HCT116 (cell line): Measurements from ENCODE around the gene NOS1. TPM values are rescaled to one million over a fixed set of nuclear protein-coding genes. Genes with fewer than 3 reads are reported as not detected.

Experiments
- ATAC-seq: fragments of 200-7000 bp; cut with Tn5 transposase; 2 replicates; pipeline ENCODE4 v1.9.1; 2020; ENCODE audit warnings: mild to moderate bottlenecking, moderate library complexity
- BruUV-seq: library from RNA; stranded (reverse); fragments of 400-500 nt; replicated peaks from 2 replicates; lab custom pipeline; 2021; lab: Mats Ljungman, UMichigan
- CTCF ChIA-PET: fragments of 300-600 bp; sonication (Branson Sonifier 250); formaldehyde crosslinking; loops from one replicate; lab custom pipeline; 2021; ENCODE audit warnings: antibody characterized with exemption; lab: Charles Lee
- POLR2A ChIA-PET: fragments of 300-600, 350-600 bp; sonication (Branson Sonifier 250); formaldehyde crosslinking; loops from one replicate; lab custom pipeline; 2021; ENCODE audit warnings: antibody characterized with exemption; lab: Charles Lee
- RAD21 ChIA-PET, 2 experiments: fragments of 300-600 bp; sonication (Branson Sonifier 250); formaldehyde crosslinking; loops; one replicate each; lab custom pipeline; 2023; ENCODE audit warnings: low total read pairs in 2 of 2; ENCODE audit not compliant: uncharacterized antibody in 2 of 2, unreplicated experiment in 2 of 2, low non-redundant PET in 1 of 2; lab: Charles Lee
- DNase-seq: peaks from one replicate; pipeline ENCODE4 v3.0.0-alpha.2; 2010; ENCODE audit warnings: low read depth, low spot score
- H2AFZ ChIP-seq: fragments of 200-600 bp; shearing (Covaris generic), sonication (generic); 2 replicates; pipeline ENCODE4 v1.6.1; 2017; ENCODE audit warnings: low read depth, mixed run types, mixed read lengths, antibody characterized with exemption, low read length; ENCODE audit not compliant: poor library complexity, severe bottlenecking
- H3K27ac ChIP-seq: 2 replicates; pipeline ENCODE4 v1.5.1; 2012; ENCODE audit warnings: low read depth, low read length
- H3K27me3 ChIP-seq: fragments of 200-600 bp; sonication (generic); 2 replicates; pipeline ENCODE4 v1.6.1; 2016; ENCODE audit warnings: mixed run types, low read length, mixed read lengths; ENCODE audit not compliant: insufficient read depth
- H3K36me3 ChIP-seq, 2 experiments: fragments of 200-500 bp in 1 of 2; fragments of 200-600 bp in 1 of 2; sonication (Bioruptor generic) in 1 of 2; sonication (generic) in 1 of 2; 2 replicates each; pipeline versions ENCODE4 v1.5.1 to v1.6.1; 2014 to 2016; ENCODE audit warnings: low read length in 2 of 2, inconsistent platforms in 1 of 2, mixed read lengths in 1 of 2, mixed run types in 1 of 2; ENCODE audit not compliant: insufficient read depth in 2 of 2, control insufficient read depth in 1 of 2
- H3K4me1 ChIP-seq, 2 experiments: fragments of 200-600 bp in 1 of 2; sonication (generic) in 1 of 2; 2 replicates each; pipeline versions ENCODE4 v1.5.1 to v1.6.1; 2012 to 2017; ENCODE audit warnings: low read length in 2 of 2, inconsistent platforms in 1 of 2, mild to moderate bottlenecking in 1 of 2, mixed read lengths in 1 of 2, mixed run types in 1 of 2, moderate library complexity in 1 of 2; ENCODE audit not compliant: insufficient read depth in 2 of 2, control insufficient read depth in 1 of 2
- H3K4me2 ChIP-seq: fragments of 200-600 bp; sonication (generic); 2 replicates; pipeline ENCODE4 v1.6.1; 2017; ENCODE audit warnings: mixed run types, low read length, mixed read lengths
- H3K4me3 ChIP-seq, 2 experiments: fragments of 200-600 bp in 1 of 2; sonication (generic) in 1 of 2; replicated peaks in 1 of 2; 2 replicates each; pipeline ENCODE4 v1.5.1; 2011 to 2016; ENCODE audit warnings: low read length in 2 of 2, control low read depth in 1 of 2, low read depth in 1 of 2, mild to moderate bottlenecking in 1 of 2, mixed read lengths in 1 of 2, mixed run types in 1 of 2
- H3K79me2 ChIP-seq: fragments of 200-600 bp; sonication (generic); 2 replicates; pipeline ENCODE4 v1.6.1; 2017; ENCODE audit warnings: mild to moderate bottlenecking, mixed run types, low read length, moderate library complexity, mixed read lengths; ENCODE audit not compliant: insufficient read depth
- H3K9ac ChIP-seq: fragments of 200-600 bp; sonication (generic); 2 replicates; pipeline ENCODE4 v1.6.1; 2016; ENCODE audit warnings: low read length, mixed read lengths
- H3K9me2 ChIP-seq: fragments of 200-600 bp; sonication (generic), shearing (Covaris generic); 2 replicates; pipeline ENCODE4 v1.6.1; 2017; ENCODE audit warnings: mixed run types, mild to moderate bottlenecking, moderate library complexity; ENCODE audit not compliant: insufficient read depth
- H3K9me3 ChIP-seq, 2 experiments: fragments of 200-500 bp in 1 of 2; fragments of 200-600 bp in 1 of 2; sonication (Bioruptor generic) in 1 of 2; sonication (generic) in 1 of 2; 2 replicates each; pipeline ENCODE4 v1.6.1; 2014 to 2017; ENCODE audit warnings: low read length in 2 of 2, mixed read lengths in 2 of 2, inconsistent platforms in 1 of 2, low read depth in 1 of 2, mild to moderate bottlenecking in 1 of 2, mixed run types in 1 of 2, moderate library complexity in 1 of 2; ENCODE audit not compliant: control insufficient read depth in 1 of 2, insufficient read depth in 1 of 2
- H4K20me1 ChIP-seq: fragments of 200-600 bp; sonication (generic), shearing (Covaris generic); 2 replicates; pipeline ENCODE4 v1.6.1; 2017; ENCODE audit warnings: mixed run types, mild to moderate bottlenecking, moderate library complexity; ENCODE audit not compliant: insufficient read depth
- ATF3 ChIP-seq: IDR thresholded peaks from 2 replicates; pipeline ENCODE4 v1.6.1; 2012
- CBX3 ChIP-seq: IDR thresholded peaks from 2 replicates; pipeline ENCODE4 v1.6.1; 2012; ENCODE audit warnings: low read depth
- CEBPB ChIP-seq: IDR thresholded peaks from 2 replicates; pipeline ENCODE4 v1.6.1; 2012; ENCODE audit warnings: low read depth
- ELF1 ChIP-seq: IDR thresholded peaks from 2 replicates; pipeline ENCODE4 v1.6.1; 2012; ENCODE audit warnings: low read depth, borderline replicate concordance
- EZH2phosphoT487 ChIP-seq: fragments of 200-600 bp; IDR thresholded peaks from 2 replicates; pipeline ENCODE4 v1.6.1; 2018; ENCODE audit warnings: antibody characterized with exemption, borderline replicate concordance
- FOSL1 ChIP-seq: IDR thresholded peaks from 2 replicates; pipeline ENCODE4 v1.6.1; 2012; ENCODE audit warnings: low read depth
- JUND ChIP-seq: IDR thresholded peaks from 2 replicates; pipeline ENCODE4 v1.6.1; 2012
- MAX ChIP-seq: IDR thresholded peaks from 2 replicates; pipeline ENCODE4 v1.6.1; 2012
- POLR2A ChIP-seq: IDR thresholded peaks from 2 replicates; pipeline ENCODE4 v1.7.0; 2011; ENCODE audit warnings: borderline replicate concordance; ENCODE audit not compliant: insufficient read depth, insufficient read length; ENCODE audit errors: extremely low read depth
- POLR2AphosphoS5 ChIP-seq: IDR thresholded peaks from 2 replicates; pipeline ENCODE4 v1.6.1; 2011; ENCODE audit warnings: mild to moderate bottlenecking, low read depth, low read length, moderate library complexity
- REST ChIP-seq: IDR thresholded peaks from 2 replicates; pipeline ENCODE4 v1.6.1; 2012; ENCODE audit warnings: low read depth
- SP1 ChIP-seq: IDR thresholded peaks from 2 replicates; pipeline ENCODE4 v1.6.1; 2012; ENCODE audit warnings: low read depth
- SRF ChIP-seq: IDR thresholded peaks from 2 replicates; pipeline ENCODE4 v1.6.1; 2012; ENCODE audit warnings: low read depth
- TCF7L2 ChIP-seq: IDR thresholded peaks from 2 replicates; pipeline ENCODE4 v1.7.0; 2011; ENCODE audit warnings: borderline replicate concordance, inconsistent platforms; ENCODE audit not compliant: insufficient read depth, insufficient read length; ENCODE audit errors: extremely low read depth
- YY1 ChIP-seq: IDR thresholded peaks from 2 replicates; pipeline ENCODE4 v1.6.1; 2011; ENCODE audit warnings: low read length, low read depth, moderate library complexity, mild to moderate bottlenecking; ENCODE audit not compliant: insufficient replicate concordance; ENCODE audit errors: extremely low read depth
- ZFX ChIP-seq: fragments of 450-650 bp; IDR thresholded peaks from 2 replicates; pipeline ENCODE4 v1.6.1; 2017
- ZNF274 ChIP-seq: fragments of 200-500 bp; sonication (Bioruptor generic); IDR thresholded peaks from 2 replicates; pipeline ENCODE4 v1.6.1; 2014; ENCODE audit warnings: mild to moderate bottlenecking, low read depth, low read length, inconsistent platforms
- intact Hi-C: fragments of 100-400 bp; cut with micrococcal nuclease; formaldehyde crosslinking; loops from 2 replicates; pipeline ENCODE4 v1.10.0; 2022
- total RNA-seq: library from RNA; stranded (reverse); gene quantifications from one replicate; pipeline ENCODE4 v1.2.1, GENCODE V29; 2021; ENCODE audit not compliant: unreplicated experiment
- TF ChIP-seq, protein P1 (sequence below): IDR thresholded peaks from 2 replicates; pipeline ENCODE4 v1.6.1; 2011; ENCODE audit warnings: mild to moderate bottlenecking, low read length, moderate library complexity; ENCODE audit not compliant: insufficient replicate concordance; ENCODE audit errors: extremely low read depth
- TF ChIP-seq, protein P2 (sequence below), 3 experiments: fragments of 200-600 bp in 1 of 3; sonication (generic) in 1 of 3; IDR thresholded peaks in 2 of 3; conservative IDR thresholded peaks in 1 of 3; 2 replicates each; pipeline ENCODE4 v1.5.1; 2012 to 2017; ENCODE audit warnings: low read depth in 2 of 3, low read length in 2 of 3, antibody characterized with exemption in 1 of 3, borderline replicate concordance in 1 of 3, control low read depth in 1 of 3, mild to moderate bottlenecking in 1 of 3, mixed read lengths in 1 of 3, mixed run types in 1 of 3, moderate library complexity in 1 of 3; ENCODE audit not compliant: insufficient read depth in 1 of 3

Gene NOS1
- total RNA-seq, 1 experiment from 2014 or later = 0.22 TPM

DNA sequence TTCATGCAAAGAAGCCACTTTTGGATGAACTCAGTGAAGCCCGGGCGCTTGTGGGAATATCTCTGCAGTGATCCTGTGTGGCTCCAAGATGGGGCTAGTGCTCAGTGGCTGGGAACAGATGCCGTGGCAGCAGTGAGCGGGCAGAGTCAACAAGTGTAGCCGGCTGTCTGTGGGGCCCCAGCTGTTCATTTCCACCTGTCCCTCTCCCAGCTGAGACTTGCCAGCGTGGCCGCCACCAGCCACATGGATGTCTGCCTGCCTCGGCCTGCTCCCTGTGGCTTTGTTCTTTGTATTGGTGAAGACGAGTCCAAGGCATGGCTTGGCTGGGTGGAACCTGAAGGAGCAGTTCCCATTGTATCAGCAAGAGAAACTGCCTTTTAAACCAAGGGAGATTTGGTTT, 77.3 kb downstream of the NOS1 start:
- Histone ChIP-seq H3K9me2 (no peaks in the 10 kb centered on the region), H3K79me2 (no peaks in the 10 kb centered on the region), H3K4me3 (no peak overlapping the region), H3K4me1 (no peaks in the 10 kb centered on the region), H2AFZ (no peak overlapping the region), H3K9ac (no peak overlapping the region), H3K4me2 (no peak overlapping the region), H4K20me1 (no peaks in the 10 kb centered on the region), H3K27me3 (no peaks in the 10 kb centered on the region; the same call in 1 of the 2 replicates), H3K36me3 (no peaks in the 10 kb centered on the region), H3K27ac (no peak overlapping the region), H3K9me3 (no peaks in the 10 kb centered on the region)
- BruUV-seq = no TSS peak
- ChIA-PET CTCF (no interaction called here), RAD21 (no interaction called here), POLR2A (no interaction called here)
- DNase-seq = no peak
- no peak for ATAC-seq
- no peak for TF ChIP-seq CBX3
- TF ChIP-seq ELF1 = no peak
- no peak for TF ChIP-seq JUND
- TF ChIP-seq MAX = no peak
- TF ChIP-seq REST = no peak
- no peak for TF ChIP-seq SRF
- TF ChIP-seq CEBPB = no peak
- TF ChIP-seq TCF7L2 = no peak
- no peak for TF ChIP-seq POLR2AphosphoS5
- TF ChIP-seq ATF3 = no peak
- no peak for TF ChIP-seq SP1
- TF ChIP-seq, protein P1, sequence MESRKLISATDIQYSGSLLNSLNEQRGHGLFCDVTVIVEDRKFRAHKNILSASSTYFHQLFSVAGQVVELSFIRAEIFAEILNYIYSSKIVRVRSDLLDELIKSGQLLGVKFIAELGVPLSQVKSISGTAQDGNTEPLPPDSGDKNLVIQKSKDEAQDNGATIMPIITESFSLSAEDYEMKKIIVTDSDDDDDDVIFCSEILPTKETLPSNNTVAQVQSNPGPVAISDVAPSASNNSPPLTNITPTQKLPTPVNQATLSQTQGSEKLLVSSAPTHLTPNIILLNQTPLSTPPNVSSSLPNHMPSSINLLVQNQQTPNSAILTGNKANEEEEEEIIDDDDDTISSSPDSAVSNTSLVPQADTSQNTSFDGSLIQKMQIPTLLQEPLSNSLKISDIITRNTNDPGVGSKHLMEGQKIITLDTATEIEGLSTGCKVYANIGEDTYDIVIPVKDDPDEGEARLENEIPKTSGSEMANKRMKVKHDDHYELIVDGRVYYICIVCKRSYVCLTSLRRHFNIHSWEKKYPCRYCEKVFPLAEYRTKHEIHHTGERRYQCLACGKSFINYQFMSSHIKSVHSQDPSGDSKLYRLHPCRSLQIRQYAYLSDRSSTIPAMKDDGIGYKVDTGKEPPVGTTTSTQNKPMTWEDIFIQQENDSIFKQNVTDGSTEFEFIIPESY = no peak
- no peak for TF ChIP-seq ZNF274
- no peak for TF ChIP-seq FOSL1
- TF ChIP-seq, protein P2, sequence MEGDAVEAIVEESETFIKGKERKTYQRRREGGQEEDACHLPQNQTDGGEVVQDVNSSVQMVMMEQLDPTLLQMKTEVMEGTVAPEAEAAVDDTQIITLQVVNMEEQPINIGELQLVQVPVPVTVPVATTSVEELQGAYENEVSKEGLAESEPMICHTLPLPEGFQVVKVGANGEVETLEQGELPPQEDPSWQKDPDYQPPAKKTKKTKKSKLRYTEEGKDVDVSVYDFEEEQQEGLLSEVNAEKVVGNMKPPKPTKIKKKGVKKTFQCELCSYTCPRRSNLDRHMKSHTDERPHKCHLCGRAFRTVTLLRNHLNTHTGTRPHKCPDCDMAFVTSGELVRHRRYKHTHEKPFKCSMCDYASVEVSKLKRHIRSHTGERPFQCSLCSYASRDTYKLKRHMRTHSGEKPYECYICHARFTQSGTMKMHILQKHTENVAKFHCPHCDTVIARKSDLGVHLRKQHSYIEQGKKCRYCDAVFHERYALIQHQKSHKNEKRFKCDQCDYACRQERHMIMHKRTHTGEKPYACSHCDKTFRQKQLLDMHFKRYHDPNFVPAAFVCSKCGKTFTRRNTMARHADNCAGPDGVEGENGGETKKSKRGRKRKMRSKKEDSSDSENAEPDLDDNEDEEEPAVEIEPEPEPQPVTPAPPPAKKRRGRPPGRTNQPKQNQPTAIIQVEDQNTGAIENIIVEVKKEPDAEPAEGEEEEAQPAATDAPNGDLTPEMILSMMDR (IDR thresholded peaks at IDR 0.05 in 2 of 3, conservative IDR thresholded peaks at IDR 0.05 in 1 of 3; ENCODE audit: borderline replicate concordance in 1 of 3, insufficient read depth in 1 of 3, low read depth in 2 of 3, low read length in 2 of 3) = no peak
- TF ChIP-seq ZFX = no peak
- no peak for TF ChIP-seq EZH2phosphoT487
- TF ChIP-seq YY1 = no peak
- TF ChIP-seq POLR2A = no peak
- intact Hi-C loops = no loop called here
